Body of pancreas (tissue), 4 donors: ENCODE results near the gene BDNF.

Source experiments
- CTCF ChIP-seq, 7 experiments: fragments of 450-650 bp in 4 of 7; fragments of 200-600 bp in 3 of 7; sonication (generic) in 3 of 7; IDR thresholded peaks; one replicate each; pipeline ENCODE4 v1.5.1; 2016 to 2019; ENCODE audit warnings: antibody characterized with exemption in 7 of 7
- POLR2A ChIP-seq, 3 donors: fragments of 450-650 bp; IDR thresholded peaks; one replicate each; pipeline ENCODE4 v1.6.1; 2016; ENCODE audit warnings: antibody characterized with exemption in 3 of 3, mild to moderate bottlenecking in 2 of 3

GRCh38 chr11:27711725-27712124 lies 11.5 kb upstream of the BDNF start:
- TF ChIP-seq POLR2A (IDR thresholded peaks at IDR 0.05) = no peak
- TF ChIP-seq CTCF (IDR thresholded peaks at IDR 0.05) = no peak
